Brain pericyte (primary cell): Measurements from ENCODE around the gene UGT1A10.

ENCODE experiments used
- DNase-seq: peaks from one replicate; pipeline ENCODE4 v3.0.0-alpha.2; 2012; ENCODE audit warnings: low read depth, low spot score

Gene UGT1A10

DNA sequence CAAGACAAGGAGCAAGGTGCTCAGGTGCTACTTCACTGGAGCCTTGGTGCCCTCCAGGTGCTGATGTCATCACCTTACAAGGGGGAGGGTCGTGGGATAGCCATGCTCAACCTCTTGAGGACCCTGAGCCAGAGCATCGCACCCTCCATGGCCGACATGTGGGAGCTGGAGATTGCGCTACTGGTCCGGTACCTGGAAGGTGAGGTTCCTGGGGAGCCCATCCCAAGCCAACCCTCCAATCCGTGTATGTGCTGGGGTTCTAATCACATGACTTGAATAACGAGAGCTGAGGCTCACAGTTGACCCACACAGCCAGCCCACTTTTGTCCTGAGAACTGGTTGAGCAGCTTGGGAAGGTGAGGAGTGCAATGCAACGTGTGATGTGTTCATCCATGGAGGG, 167.7 kb downstream of the UGT1A10 start:
- DNase-seq = no peak

DNA sequence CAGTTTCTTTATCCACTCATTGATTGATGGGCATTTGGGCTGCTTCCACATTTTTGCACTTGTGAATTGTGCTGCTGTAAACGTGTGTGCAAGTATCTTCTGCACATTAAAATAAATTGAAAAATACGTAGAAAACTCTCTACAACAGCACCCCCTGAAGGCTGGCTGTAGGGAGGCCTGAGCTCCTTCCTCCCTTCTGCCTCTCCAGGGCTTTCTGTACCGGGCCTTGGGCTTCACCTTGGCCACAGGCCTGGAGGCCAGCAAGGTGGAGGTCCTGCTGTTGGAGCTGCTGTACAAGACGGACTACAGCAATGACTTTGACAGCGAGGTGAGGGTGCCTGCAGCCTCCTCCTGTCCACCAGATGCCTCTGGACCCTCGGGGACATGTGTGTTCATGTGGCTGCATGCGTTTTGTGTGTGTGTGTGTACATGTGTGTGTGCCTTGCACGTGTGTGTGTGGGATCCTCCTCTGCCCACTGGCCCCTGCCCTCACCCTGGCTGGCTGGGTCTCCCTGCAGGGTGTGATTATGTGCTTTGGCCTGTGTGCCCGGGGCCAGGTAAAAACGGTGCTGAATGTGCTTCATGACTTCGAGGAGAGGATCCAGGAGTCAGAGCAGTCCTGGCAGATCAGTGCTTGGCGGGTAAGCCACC, 171.1 kb downstream of the UGT1A10 start:
- no peak for DNase-seq

DNA sequence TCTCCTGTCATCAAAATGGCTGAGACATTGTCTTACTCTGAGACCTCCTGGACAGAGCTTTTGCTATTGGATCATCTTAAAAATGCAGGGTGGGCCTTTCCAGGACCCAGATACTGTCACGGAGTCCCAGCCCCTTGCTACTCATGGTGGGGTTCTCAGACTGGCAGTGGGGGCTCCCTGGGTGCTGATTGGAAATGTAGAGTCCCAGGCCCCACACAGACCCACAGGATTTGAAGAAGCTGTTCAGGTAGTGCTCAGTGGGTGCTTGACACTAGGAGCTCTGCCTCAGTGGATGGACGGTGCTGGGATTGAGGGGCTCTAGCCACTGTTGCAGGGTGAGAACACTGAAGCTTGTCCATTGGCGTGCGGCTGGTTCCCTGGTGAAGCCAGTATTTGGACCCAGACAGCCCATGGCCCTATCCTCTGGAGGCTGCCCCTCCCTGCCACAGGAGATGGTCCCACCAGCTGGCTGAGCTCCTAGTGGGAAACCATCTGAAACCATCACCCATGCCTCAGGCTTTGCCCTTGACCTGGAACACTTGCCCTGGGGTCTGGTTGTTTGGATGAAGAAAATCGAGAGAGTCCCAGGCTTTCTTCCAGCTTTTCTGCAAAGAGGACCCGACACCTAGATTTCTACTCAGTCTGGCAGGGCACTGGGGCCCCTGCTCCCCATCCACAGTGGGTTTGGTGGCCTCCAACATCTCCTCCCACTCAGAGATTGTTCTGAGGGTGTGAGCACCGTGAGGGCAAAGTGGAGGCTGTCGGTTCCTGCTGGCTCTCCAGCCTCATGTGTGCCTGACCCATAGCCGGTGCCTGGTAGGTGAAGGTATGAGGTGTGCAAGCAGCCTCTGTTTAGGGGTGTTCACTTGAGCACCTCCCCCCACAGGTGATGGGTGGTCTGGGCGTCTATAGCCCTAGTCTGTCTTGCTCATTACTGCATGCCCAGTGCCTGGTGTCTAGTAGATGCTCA, 172.0 kb downstream of the UGT1A10 start:
- no peak for DNase-seq

DNA sequence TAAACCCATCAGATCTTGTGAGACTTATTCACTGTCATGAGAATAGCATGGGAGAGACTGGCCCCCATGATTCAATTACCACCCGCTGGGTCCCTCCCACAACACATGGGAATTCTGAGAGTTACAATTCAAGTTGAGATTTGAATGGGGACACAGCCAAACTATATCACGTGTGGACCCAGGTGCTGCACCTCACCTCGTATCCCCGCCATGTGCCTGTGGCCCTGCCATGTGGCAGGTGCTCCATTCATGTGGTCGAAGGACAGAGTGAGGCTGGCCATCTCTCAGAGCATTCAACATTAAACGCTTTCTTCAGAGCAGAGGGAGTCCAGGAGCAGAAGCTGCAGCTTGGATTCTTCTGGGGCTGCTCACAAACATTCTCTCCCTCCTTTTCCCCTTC, 174.1 kb downstream of the UGT1A10 start:
- DNase-seq = no peak

DNA sequence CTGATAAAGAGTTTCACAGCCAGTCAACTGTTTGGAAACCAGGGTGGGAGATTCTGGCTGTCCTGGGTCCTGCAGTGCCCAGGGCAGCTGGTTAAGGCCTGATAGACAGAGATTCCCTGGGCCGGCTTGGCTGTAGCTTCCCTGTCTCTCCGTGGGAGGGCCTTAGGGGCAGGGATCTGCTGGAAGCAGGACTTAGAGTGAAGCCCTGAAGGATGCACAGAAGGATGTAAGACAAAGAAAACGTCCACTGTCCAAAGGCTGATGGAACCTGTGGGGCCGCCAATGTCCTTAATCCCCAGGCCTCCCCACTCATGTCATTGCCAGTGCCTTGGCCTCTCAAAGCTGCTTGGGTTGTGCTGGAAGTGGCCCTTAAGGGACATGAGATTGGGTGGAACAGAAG, 174.8 kb downstream of the UGT1A10 start:
- no peak for DNase-seq

DNA sequence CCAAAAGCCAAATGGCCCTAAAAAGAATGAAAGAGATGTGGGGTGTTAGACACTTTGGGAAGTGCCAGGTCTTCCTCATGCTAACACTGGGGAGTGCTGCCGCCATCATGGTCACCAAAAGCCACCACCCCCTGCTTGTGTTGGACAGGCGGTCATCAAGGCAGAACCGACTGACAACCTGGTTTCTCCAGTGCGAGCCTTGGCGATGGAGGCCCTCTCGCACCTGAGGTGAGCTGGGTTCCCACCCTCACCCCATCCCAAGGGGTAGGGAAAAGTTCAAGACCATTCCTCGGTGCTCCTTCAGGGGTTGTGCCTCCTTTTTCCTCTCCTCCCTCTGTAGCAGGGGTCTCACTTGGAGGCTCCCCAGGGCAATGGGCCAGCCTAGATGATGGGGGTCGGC, 175.5 kb downstream of the UGT1A10 start:
- DNase-seq = no peak

DNA sequence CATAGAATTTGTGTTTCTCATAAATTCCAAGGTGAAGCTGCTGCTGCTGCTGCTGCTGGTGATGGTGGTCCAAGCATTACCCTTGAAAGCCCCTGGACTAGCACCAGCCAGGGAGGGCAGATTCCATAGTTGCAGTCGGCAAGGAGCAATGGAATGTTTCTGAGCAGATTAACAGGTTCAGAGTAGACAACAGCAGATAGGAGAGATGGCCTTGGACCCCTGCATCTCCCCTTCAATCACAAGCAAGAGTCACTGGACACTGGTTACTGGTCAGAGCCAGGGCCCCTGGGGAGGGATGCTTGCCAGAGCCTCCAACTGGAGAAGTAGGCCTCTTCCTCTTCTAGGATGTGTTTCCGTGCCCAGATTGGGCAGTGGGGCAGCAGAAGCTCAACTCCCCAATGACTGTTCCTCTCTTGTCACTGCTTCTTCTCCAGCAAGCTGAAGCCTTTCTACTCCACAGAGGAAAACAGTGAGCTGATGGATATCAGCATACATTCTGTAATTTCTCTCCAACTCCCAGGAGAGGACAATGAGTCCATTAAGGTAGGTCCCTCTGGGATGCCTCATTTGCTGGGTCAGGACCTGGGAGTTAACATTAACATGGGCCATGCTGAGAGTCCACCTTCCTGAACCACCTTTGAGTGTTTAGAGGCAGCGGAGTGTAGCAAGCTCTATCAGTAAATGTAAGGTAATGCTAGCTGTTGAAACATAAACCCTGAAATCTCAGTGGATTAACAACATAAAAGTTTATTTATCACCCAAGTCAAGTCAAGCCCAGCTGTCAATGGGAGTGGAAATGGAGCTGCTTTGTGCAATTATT, 177.2 kb downstream of the UGT1A10 start:
- DNase-seq = no peak

DNA sequence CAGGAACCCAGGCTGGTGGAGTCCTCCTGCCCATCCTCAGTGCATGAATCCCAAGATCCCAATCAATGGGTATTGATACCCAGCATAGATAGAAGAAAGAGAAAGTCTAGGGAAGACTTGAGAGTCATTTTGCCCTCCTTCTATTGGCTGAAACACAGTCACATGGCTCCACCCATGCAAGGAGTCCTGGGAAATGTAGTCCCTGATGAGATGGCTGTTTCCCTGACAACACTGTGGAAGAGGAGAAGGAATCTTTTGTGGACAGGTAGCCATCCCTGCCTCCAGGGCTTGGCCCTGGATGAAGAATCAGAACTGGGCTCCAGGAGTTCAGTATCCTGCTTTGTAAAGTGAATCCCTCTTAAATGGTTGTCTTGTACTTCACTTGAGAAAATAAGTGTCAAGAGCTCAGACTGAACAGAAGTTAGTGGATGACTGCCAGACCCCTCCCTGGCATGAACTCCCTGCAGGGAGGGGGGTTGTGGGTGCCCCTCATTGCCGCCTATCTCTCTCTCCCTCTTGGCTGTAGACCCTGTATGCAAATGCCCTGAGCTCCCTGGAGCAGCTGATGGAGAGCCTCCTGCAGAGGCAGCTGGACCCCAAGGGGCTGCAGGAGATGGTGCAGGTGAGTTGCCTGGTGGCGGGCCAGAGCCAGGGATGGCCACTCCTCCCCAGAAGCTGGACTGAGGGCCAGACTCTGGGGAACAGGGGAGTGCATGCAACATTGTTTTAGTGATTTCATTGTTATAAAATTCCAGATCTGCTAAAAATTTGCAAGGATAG, 178.0 kb downstream of the UGT1A10 start:
- no peak for DNase-seq

DNA sequence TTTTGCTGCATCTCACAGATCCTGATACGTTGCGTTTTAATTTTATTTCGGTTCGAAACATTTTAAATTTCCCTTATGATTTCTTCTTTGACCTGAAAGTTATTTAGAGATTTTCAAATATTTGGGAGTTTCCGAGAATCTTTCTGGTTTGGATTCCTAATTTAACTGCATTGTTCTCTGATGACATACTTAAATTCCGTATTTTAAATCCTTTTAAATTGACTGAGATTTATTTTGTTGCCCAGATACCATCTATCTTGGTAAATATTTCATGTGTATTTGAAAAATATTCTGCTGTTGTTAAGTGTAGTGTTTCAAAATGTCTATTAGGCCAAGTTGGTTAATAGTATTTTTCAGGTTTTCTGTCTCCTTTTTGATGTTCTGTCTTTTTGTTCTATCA, 179.6 kb downstream of the UGT1A10 start:
- DNase-seq = no peak

DNA sequence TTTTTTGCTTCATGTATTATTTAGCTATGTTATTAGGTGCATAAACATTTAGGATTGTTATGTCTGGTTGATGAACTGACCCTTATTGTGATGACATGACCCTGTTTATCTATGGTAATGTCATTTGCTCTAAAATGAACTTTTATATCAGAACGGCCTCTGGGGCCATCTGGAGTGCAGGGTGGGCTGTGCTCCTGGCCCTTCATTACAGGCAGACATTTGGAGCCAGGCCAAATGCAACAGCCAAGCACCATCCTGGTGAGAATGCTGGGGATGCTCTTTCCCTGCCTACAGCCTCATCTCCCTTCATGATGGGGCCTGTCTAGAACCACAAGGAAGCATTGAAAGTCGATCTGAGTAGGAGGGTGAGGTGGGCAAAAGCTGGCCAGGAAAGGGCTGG, 180.1 kb downstream of the UGT1A10 start:
- no peak for DNase-seq

DNA sequence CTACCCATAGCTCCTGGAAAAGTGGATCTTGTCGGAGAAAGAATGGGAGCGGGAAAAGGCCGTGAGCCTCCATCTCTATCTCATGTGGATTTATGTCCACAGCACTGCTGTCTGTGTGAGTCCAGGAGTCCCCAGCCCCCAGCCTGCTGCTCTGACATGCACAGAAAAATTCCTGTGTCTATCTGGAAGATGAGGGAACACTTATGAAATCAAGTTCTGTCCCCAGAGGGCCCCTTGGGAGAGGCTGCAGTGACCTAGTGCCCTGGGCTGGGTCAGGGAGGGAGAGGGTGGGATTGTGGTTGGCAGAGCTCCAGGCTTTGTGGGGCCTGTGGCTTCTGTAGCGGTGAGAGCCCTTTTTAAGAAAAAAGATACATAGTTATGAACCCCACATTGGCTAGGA, 180.5 kb downstream of the UGT1A10 start:
- DNase-seq = no peak

DNA sequence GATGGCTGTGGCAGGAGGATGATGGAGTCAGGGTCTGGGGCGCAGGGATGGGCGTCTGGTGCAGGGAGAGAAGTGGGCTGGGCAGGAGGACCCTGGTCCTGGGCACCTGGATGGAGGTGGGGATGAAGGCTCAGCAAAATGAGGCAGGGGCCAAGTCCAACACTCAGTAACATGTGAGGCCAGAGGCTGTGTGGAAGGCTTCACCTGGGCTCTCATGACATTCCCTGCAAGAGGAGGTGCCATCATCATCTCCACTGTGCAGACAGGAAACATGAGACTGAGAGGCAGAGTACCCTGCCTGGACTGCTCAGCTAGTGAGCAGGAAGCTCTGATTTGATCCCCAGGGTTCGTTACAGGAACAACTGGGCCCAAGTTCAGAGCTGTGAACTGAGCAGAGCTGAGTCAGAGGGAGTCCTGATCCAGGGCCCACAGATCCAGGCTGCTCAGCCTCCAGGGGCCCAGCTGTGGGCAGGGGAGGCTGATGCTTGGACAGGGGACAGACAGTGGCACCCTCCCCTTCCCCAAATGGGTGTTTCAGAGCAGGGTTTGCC, 181.2 kb downstream of the UGT1A10 start:
- no peak for DNase-seq

DNA sequence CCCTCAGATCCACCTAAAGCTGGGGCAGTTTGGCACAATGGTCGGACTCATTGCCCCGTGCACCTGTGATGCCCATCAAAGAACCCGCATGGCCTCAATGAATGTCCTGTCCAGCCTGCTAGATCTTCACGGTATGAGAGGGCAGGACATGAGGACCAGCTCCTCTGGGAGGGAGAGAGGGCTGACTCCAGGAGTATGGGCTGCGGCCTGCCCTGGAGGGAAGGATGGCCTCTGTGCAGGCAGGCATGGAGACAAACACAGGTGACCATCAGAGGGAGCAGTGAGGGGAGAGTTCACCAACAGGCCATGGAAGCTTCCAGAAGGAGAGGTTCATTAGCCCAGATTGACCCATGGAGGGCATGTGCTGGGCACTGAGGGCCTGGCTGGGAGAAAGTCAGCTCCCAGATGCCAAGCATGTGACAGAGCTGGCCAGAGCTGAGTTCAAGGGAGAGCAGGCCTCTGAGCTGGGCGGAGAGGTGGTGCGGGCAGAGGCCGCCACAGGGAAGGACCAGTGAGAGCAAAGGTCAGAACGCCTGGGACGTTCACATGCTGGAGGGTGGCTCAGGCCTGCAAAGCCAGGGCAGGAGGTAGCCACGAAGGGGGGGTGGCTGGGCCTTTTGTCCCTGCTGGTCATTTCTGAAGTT, 181.9 kb downstream of the UGT1A10 start:
- DNase-seq = no peak

DNA sequence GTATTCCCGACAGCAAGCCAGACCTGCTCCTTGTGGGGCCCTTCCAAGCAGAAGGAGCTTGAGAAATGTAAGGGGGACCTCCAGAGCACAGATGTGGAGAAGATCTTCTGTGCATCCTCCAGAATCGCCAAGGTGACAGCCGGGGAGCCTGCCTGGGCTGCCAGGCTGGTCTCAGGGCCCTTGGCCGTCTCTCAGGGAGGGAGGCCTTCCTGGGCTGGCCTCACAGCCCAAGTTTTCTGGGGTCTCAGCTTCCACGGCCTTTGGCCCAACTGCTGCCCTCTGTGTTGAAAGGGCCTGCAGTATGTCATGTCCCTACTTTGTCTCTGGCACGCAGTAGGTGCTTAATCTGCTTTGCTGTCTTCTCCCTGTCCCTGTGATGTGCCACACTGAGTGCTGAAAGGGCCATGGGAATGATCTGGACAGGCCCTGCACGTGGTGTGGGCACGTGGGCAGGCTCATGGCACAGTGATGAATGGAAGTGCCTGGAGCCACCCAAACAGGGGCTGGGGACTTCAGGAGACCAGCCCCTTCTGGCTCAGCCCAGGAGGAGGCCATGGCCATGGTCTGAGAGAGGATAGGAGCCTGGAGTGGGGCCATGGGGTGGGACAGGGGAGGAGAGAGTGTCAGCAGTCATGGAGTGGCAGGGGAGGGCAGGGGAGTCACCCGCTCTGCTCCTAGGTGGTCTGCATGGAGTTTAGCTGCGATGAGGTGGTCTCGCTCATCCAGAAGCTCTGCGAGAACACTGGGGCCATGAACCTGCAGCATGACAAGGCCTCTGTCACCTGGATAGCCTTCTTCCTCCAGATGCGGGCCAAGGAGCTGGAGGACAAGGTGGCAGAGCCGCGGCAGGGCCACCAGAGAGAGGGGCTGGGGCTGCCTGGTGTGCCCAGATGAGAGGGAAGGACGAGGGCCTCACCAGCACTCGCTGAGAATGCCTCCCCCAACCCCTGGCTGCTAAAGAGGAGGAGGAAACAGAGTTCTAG, 182.7 kb downstream of the UGT1A10 start:
- DNase-seq = no peak

DNA sequence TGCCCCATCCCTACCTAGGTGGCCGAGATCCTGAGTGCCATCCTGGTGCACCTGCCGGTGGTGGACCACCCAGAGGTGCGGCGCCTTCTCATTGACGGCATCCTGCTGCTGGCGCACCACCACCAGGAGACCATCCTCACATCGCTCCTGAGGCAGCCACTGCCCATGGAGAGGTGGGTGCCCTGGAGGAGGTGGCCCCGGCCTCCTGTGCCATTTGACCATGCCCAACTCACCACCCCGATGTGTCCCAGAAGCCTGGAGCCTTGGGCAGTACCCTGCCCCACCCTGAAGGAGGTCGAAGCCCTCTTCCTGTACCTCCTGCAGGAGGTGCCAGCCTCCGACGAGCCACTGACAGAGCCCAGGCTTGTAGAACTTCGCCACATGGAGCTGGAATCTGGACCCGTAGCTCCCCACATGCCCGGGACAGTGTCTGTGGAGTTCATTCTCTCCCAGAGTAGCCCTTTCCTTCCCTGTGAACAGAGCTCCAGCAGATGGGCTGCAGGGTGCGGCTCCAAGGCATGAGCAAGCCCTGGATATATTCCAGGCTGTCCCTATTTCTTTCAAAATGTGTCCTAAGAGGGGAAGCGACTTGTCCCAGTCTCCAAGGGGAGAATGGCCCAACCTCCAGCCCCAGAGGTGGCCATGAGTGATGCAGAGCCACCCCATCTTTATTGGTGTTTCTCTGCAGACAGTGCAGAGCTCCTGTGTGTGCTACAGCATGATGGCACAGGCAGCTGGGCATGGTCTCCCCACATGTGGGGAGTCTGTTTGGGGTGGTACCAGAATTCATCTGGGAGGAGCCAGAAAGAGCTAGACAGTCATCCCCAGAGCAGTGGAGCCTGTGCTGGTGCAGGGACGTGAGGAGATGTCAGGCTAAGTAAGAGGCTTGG, 183.9 kb downstream of the UGT1A10 start:
- DNase-seq = no peak

DNA sequence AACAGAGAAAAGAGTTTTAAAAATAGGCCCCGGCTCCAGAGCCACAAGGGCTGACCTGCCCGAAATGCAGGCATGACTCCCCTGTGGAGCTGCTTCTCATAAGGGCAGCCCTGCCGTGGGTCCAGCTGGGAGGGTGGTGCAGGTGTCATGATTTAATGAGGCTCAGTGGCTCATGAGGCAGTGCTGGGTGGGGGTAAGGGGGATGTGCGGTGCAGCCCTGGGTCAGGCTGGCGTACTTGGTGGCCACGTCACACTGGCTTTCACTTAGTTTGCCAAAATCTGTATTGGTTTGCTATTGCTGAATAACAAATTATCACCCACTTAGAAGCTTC, 184.5 kb downstream of the UGT1A10 start:
- DNase-seq = no peak

DNA sequence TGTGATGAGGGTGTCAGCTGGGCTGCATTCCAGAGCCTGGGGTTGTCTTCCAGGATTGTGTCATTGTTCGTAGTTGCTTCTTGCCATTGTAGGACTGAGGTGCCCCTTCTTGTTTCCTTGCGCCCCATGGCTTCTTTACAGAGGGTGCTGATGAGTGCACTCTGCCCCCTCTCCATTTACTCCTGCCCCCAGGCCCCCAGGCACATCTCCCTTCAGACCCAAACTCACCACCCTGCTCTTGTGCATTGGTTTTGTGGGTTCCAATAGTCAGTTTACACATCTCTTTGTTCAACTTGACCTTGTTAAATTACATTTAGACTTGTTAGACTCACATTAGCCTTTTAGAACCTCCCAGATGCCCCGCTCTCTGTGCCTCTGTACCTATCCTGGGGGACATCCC, 184.9 kb downstream of the UGT1A10 start:
- DNase-seq = no peak

DNA sequence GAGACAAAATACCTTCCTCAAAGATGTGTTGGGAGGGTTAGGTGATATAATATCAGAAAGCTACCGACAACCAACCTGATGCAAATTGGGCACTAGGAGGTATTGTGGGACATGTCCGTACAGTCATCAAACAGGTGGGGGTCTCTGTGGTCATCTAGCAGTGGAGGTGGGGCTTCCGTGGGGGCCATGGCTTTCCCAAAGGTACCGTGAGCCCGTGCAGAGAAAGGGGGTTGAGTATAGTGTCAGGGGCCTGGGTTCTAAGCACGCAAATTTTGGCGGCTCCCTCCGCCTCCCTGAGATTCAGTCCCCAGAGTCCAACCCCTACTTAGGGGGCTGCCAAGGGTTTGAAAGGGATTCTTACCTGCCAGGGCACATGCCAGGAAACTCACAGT, 185.5 kb downstream of the UGT1A10 start:
- DNase-seq = no peak
